Measurements from ENCODE around the gene LRRC36.

Gene LRRC36

GRCh38 chr16:67317853-67318252 is 8.8 kb upstream of the LRRC36 start:
- no peak for TF ChIP-seq POLR2AphosphoS5 (IDR thresholded peaks at IDR 0.05; ENCODE audit: low read depth)
- no peak for TF ChIP-seq CTCF (IDR thresholded peaks at IDR 0.05; ENCODE audit: insufficient read depth, low read length)
- TF ChIP-seq GABPA (IDR thresholded peaks at IDR 0.05; ENCODE audit: low read depth) = no peak
- no peak for TF ChIP-seq REST (IDR thresholded peaks at IDR 0.05; ENCODE audit: insufficient replicate concordance, low read depth)
- TF ChIP-seq SPI1 (IDR thresholded peaks at IDR 0.05; ENCODE audit: borderline replicate concordance, low read depth) = no peak
- Histone ChIP-seq H3K27ac (replicated peaks) (no peak overlapping the region), H3K4me3 (replicated peaks; ENCODE audit: insufficient read depth, low read length) (no peak overlapping the region), H3K27me3 (ENCODE audit: insufficient read depth, poor library complexity, severe bottlenecking) (peaks cover 14% of the 10 kb centered on the region)
- no peak for DNase-seq (ENCODE audit: low read depth in 1 of 2, low spot score in 1 of 2)

- TF ChIP-seq SPI1 (IDR thresholded peaks at IDR 0.05; ENCODE audit: borderline replicate concordance, low read depth) (no peak), CTCF (IDR thresholded peaks at IDR 0.05; ENCODE audit: insufficient read depth, low read length) (no peak), REST (IDR thresholded peaks at IDR 0.05; ENCODE audit: insufficient replicate concordance, low read depth) (no peak), POLR2AphosphoS5 (IDR thresholded peaks at IDR 0.05; ENCODE audit: low read depth) (no peak), GABPA (IDR thresholded peaks at IDR 0.05; ENCODE audit: low read depth) (no peak)
- H3K27ac ChIP-seq (replicated peaks) = no peak overlapping the region
- H3K4me3 ChIP-seq (replicated peaks; ENCODE audit: insufficient read depth, low read length) = no peak overlapping the region
- peaks cover 24% of the 10 kb centered on the region for H3K27me3 ChIP-seq (ENCODE audit: insufficient read depth, poor library complexity, severe bottlenecking)
- DNase-seq (ENCODE audit: low read depth in 1 of 2, low spot score in 1 of 2) = no peak
Observed at GRCh38 chr16:67326115-67326471, 522 bp upstream of the LRRC36 start.

- H3K27ac ChIP-seq (replicated peaks) = no peak overlapping the region
- TF ChIP-seq GABPA (IDR thresholded peaks at IDR 0.05; ENCODE audit: low read depth) (no peak), SPI1 (IDR thresholded peaks at IDR 0.05; ENCODE audit: borderline replicate concordance, low read depth) (no peak), CTCF (IDR thresholded peaks at IDR 0.05; ENCODE audit: insufficient read depth, low read length) (no peak), POLR2AphosphoS5 (IDR thresholded peaks at IDR 0.05; ENCODE audit: low read depth) (no peak)
- peaks cover 23% of the 10 kb centered on the region for H3K27me3 ChIP-seq (ENCODE audit: insufficient read depth, poor library complexity, severe bottlenecking)
- H3K4me3 ChIP-seq (replicated peaks; ENCODE audit: insufficient read depth, low read length) = no peak overlapping the region
- DNase-seq (ENCODE audit: low read depth in 1 of 2, low spot score in 1 of 2) = no peak
Observed at GRCh38 chr16:67327743-67328142, 1.1 kb downstream of the LRRC36 start.

GRCh38 chr16:67329901-67330300 is 3.3 kb downstream of the LRRC36 start:
- Histone ChIP-seq H3K27ac (replicated peaks) (no peak overlapping the region), H3K27me3 (ENCODE audit: insufficient read depth, poor library complexity, severe bottlenecking) (peaks cover 13% of the 10 kb centered on the region), H3K4me3 (replicated peaks; ENCODE audit: insufficient read depth, low read length) (no peak overlapping the region)
- DNase-seq (ENCODE audit: low read depth in 1 of 2, low spot score in 1 of 2) = no peak
- no peak for TF ChIP-seq POLR2AphosphoS5 (IDR thresholded peaks at IDR 0.05; ENCODE audit: low read depth)
- no peak for TF ChIP-seq REST (IDR thresholded peaks at IDR 0.05; ENCODE audit: insufficient replicate concordance, low read depth)
- no peak for TF ChIP-seq CTCF (IDR thresholded peaks at IDR 0.05; ENCODE audit: insufficient read depth, low read length)
- TF ChIP-seq GABPA (IDR thresholded peaks at IDR 0.05; ENCODE audit: low read depth) = no peak
- no peak for TF ChIP-seq SPI1 (IDR thresholded peaks at IDR 0.05; ENCODE audit: borderline replicate concordance, low read depth)
